HepG2 (cell line): ENCODE measurements around the gene RPL4. TPM values are rescaled to one million over a fixed set of nuclear protein-coding genes. Genes with fewer than 3 reads are reported as not detected.

ENCODE experiments used
- ATAC-seq: fragments of 200-7000 bp; cut with Tn5 transposase; 3 replicates; pipeline ENCODE4 v1.9.1; 2020; ENCODE audit warnings: mild to moderate bottlenecking, moderate library complexity
- Bru-seq: library from RNA; stranded (reverse); fragments of 400-500 nt; gene quantifications from one replicate; lab custom pipeline; 2021; lab: Mats Ljungman, UMichigan
- BruChase-seq, 2 experiments: library from RNA; stranded (reverse); fragments of 400-500 nt; gene quantifications; one replicate each; lab custom pipeline; 2021; lab: Mats Ljungman, UMichigan
- BruUV-seq: library from RNA; stranded (reverse); fragments of 400-500 nt; replicated peaks from 2 replicates; lab custom pipeline; 2021; lab: Mats Ljungman, UMichigan
- CTCF ChIA-PET: fragments of 300-600 bp; formaldehyde crosslinking; extraction: SDS; loops from one replicate; lab custom pipeline; 2021; ENCODE audit warnings: low total read pairs, inconsistent platforms, low intra/inter-chr PET ratio; lab: Yijun Ruan, JAX
- POLR2A ChIA-PET: fragments of 350-600 bp; sonication (Branson Sonifier 250); formaldehyde crosslinking; loops from one replicate; lab custom pipeline; 2020; ENCODE audit warnings: antibody characterized with exemption, inconsistent platforms; lab: Yijun Ruan, JAX
- DNase-seq: peaks from one replicate; pipeline ENCODE4 v3.0.0-alpha.2; 2015; ENCODE audit warnings: low spot score
- FAIRE-seq: peaks from 3 replicates; lab custom pipeline; 2011; peaks lifted over from hg19 to GRCh38; lab: Jason Lieb, UNC
- H2AFZ ChIP-seq: one replicate; pipeline ENCODE4 v1.6.1; 2011; ENCODE audit warnings: low read length, inconsistent platforms
- H3K27ac ChIP-seq: fragments of 300-600 bp; 3 replicates; pipeline ENCODE4 v1.8.0; 2011; ENCODE audit warnings: mixed run types, mild to moderate bottlenecking, mixed read lengths, low read length, inconsistent platforms; ENCODE audit not compliant: insufficient read depth; ENCODE audit errors: extremely low read length
- H3K27me3 ChIP-seq, 2 experiments: fragments of 200-600 bp in 1 of 2; 2 replicates in 1 of 2; 3 replicates in 1 of 2; pipeline versions ENCODE4 v1.6.0 to v1.8.0; 2011; ENCODE audit warnings: low read length in 2 of 2, mild to moderate bottlenecking in 2 of 2, moderate library complexity in 2 of 2, inconsistent platforms in 1 of 2; ENCODE audit not compliant: insufficient read depth in 2 of 2, control insufficient read depth in 1 of 2
- H3K36me3 ChIP-seq, 2 experiments: fragments of 200-600 bp in 1 of 2; replicated peaks in 1 of 2; 2 replicates in 1 of 2; 3 replicates in 1 of 2; pipeline versions ENCODE4 v1.5.1 to v1.8.0; 2011; ENCODE audit warnings: low read length in 2 of 2, inconsistent platforms in 1 of 2; ENCODE audit not compliant: insufficient read depth in 2 of 2, control insufficient read depth in 1 of 2
- H3K4me1 ChIP-seq: 2 replicates; pipeline ENCODE4 v1.5.1; 2012; ENCODE audit warnings: low read length, inconsistent platforms; ENCODE audit not compliant: insufficient read depth
- H3K4me2 ChIP-seq: 2 replicates; pipeline ENCODE4 v1.6.0; 2011; ENCODE audit warnings: low read depth, low read length, inconsistent platforms
- H3K4me3 ChIP-seq, 3 experiments: fragments of 200-600 bp in 1 of 3; sonication (generic), shearing (Covaris generic) in 1 of 3; replicated peaks in 1 of 3; 2 replicates each; pipeline ENCODE4 v1.5.1; 2011 to 2016; ENCODE audit warnings: low read length in 3 of 3, inconsistent platforms in 2 of 3, low read depth in 2 of 3, mild to moderate bottlenecking in 2 of 3, control low read depth in 1 of 3, mixed read lengths in 1 of 3; ENCODE audit not compliant: insufficient read depth in 1 of 3
- H3K79me2 ChIP-seq: one replicate; pipeline ENCODE4 v1.6.1; 2011; ENCODE audit warnings: low read length, inconsistent platforms; ENCODE audit not compliant: insufficient read depth
- H3K9ac ChIP-seq: 2 replicates; pipeline ENCODE4 v1.6.0; 2011; ENCODE audit warnings: mild to moderate bottlenecking, low read depth, low read length, inconsistent platforms; ENCODE audit not compliant: insufficient read depth
- H3K9me3 ChIP-seq: 2 replicates; pipeline ENCODE4 v1.5.1; 2012; ENCODE audit warnings: mild to moderate bottlenecking, low read length
- H4K20me1 ChIP-seq: 2 replicates; pipeline ENCODE4 v1.6.0; 2011; ENCODE audit warnings: inconsistent platforms, mild to moderate bottlenecking, low read length, moderate library complexity; ENCODE audit not compliant: insufficient read depth
- AKNA ChIP-seq: sonication (generic); formaldehyde crosslinking; IDR thresholded peaks from 2 replicates; pipeline ENCODE4 v1.4.0; 2020; ENCODE audit warnings: missing genetic modification reagents, borderline replicate concordance
- E2F5 ChIP-seq: sonication (generic); formaldehyde crosslinking; conservative IDR thresholded peaks from 2 replicates; pipeline ENCODE4 v1.4.0; 2020; ENCODE audit warnings: missing genetic modification reagents
- FOXO1 ChIP-seq: sonication (generic); formaldehyde crosslinking; IDR thresholded peaks from 2 replicates; pipeline ENCODE4 v1.4.0; 2020; ENCODE audit warnings: missing genetic modification reagents
- FOXO4 ChIP-seq: sonication (generic); formaldehyde crosslinking; conservative IDR thresholded peaks from 2 replicates; pipeline ENCODE4 v1.8.1; 2023; ENCODE audit warnings: missing genetic modification reagents
- HCFC1 ChIP-seq: fragments of 150-350 bp; IDR thresholded peaks from 2 replicates; pipeline ENCODE4 v1.6.1; 2014; ENCODE audit warnings: low read depth, low read length
- NR2F2 ChIP-seq: IDR thresholded peaks from 2 replicates; pipeline ENCODE4 v1.6.1; 2012; ENCODE audit warnings: low read depth, inconsistent platforms, borderline replicate concordance
- PAWR ChIP-seq: sonication (generic); formaldehyde crosslinking; IDR thresholded peaks from 2 replicates; pipeline ENCODE4 v1.4.0; 2020; ENCODE audit warnings: missing genetic modification reagents, mild to moderate bottlenecking, borderline replicate concordance
- TBX2 ChIP-seq: sonication (generic); formaldehyde crosslinking; IDR thresholded peaks from 2 replicates; pipeline ENCODE4 v1.5.0; 2020; ENCODE audit warnings: missing genetic modification reagents, mild to moderate bottlenecking, borderline replicate concordance
- WGBS: methylation state at CpG from one replicate; pipeline ENCODE4 v1.1.6; 2017; ENCODE audit warnings: low lambda C conversion rate; 5-methylcytosine and 5-hydroxymethylcytosine counted together
- in situ Hi-C: cut with HindIII; loops from 2 replicates; pipeline ENCODE4 v1.10.0; 2017; ENCODE audit warnings: low pct_unique_long_range_greater_than_20kb; ENCODE audit not compliant: extremely low pct_ligation_motif_present
- intact Hi-C: fragments of 100-400 bp; cut with micrococcal nuclease; formaldehyde crosslinking; loops from one replicate; pipeline ENCODE4 v1.10.0; 2022; ENCODE audit not compliant: unreplicated experiment
- long read RNA-seq, 2 experiments: library from RNA in 1 of 2; library from polyadenylated mRNA in 1 of 2; stranded (forward) in 1 of 2; unstranded in 1 of 2; transcript quantifications; one replicate each; pipeline ENCODE4 v2.0.0, GENCODE V29; 2019 to 2022
- polyA minus RNA-seq, 3 experiments: library from RNA; depleted of rRNA, polyadenylated mRNA; stranded (reverse); fragments of >200 nt; gene quantifications; 2 replicates each; pipeline ENCODE4 v1.2.3, GENCODE V29; 2011; ENCODE audit warnings: low replicate concordance in 1 of 3
- polyA plus RNA-seq, 8 experiments: library from polyadenylated mRNA; depleted of rRNA in 3 of 8; stranded (reverse) in 7 of 8; unstranded in 1 of 8; fragments of >200 nt; fragmentation: Illumina TruSeq in 4 of 8; extraction: Trizol in 4 of 8; gene quantifications; 2 replicates each; pipeline versions ENCODE4 v1.2.1 to v1.2.3, GENCODE V29; 2011 to 2016; ENCODE audit warnings: low read depth in 4 of 8, missing spikeins in 1 of 8, mixed read lengths in 1 of 8; ENCODE audit not compliant: insufficient read depth in 1 of 8
- total RNA-seq, 5 experiments: library from RNA; depleted of rRNA; stranded (reverse); fragments of >200 nt; fragmentation: Illumina TruSeq; extraction: Trizol; gene quantifications; 2 replicates each; pipeline ENCODE4 v1.2.3, GENCODE V29; 2016; ENCODE audit warnings: low read depth in 1 of 5

RPL4 gene
- total RNA-seq (2016; rRNA removed; fragmentation: Illumina TruSeq; extraction: Trizol) = 3,630 and 4,972 TPM in 2 replicates
- total RNA-seq (2016; cell fraction: cytosol; rRNA removed; fragmentation: Illumina TruSeq; extraction: Trizol; ENCODE audit: low read depth) = 1,158 and 1,199 TPM in 2 replicates
- total RNA-seq (2016; cell fraction: insoluble cytoplasmic fraction; rRNA removed; fragmentation: Illumina TruSeq; extraction: Trizol) = 3,592 and 4,979 TPM in 2 replicates
- total RNA-seq (2016; cell fraction: membrane; rRNA removed; fragmentation: Illumina TruSeq; extraction: Trizol) = 7,983 and 8,792 TPM in 2 replicates
- total RNA-seq (2016; cell fraction: nucleus; rRNA removed; fragmentation: Illumina TruSeq; extraction: Trizol) = 1,360 and 1,490 TPM in 2 replicates
- 3,960 and 4,467 TPM in 2 replicates for polyA plus RNA-seq (2011; rRNA removed)
- polyA plus RNA-seq (2011; cell fraction: cytosol; rRNA removed) = 5,248 and 5,827 TPM in 2 replicates
- polyA plus RNA-seq (2011; cell fraction: nucleus; rRNA removed) = 1,317 and 1,448 TPM in 2 replicates
- polyA plus RNA-seq (2012) = 3,526 and 4,575 TPM in 2 replicates
- 4,015 and 4,840 TPM in 2 replicates for polyA plus RNA-seq (2016; cell fraction: cytosol; fragmentation: Illumina TruSeq; extraction: Trizol; ENCODE audit: low read depth)
- polyA plus RNA-seq (2016; cell fraction: insoluble cytoplasmic fraction; fragmentation: Illumina TruSeq; extraction: Trizol; ENCODE audit: low read depth) = 4,603 and 4,764 TPM in 2 replicates
- 7,818 and 8,825 TPM in 2 replicates for polyA plus RNA-seq (2016; cell fraction: membrane; fragmentation: Illumina TruSeq; extraction: Trizol; ENCODE audit: low read depth)
- 2,081 and 2,237 TPM in 2 replicates for polyA plus RNA-seq (2016; cell fraction: nucleus; fragmentation: Illumina TruSeq; extraction: Trizol; ENCODE audit: insufficient read depth, low read depth)
- 4,301 and 6,437 TPM in 2 replicates for polyA minus RNA-seq (2011; rRNA and poly(A)+ RNA removed; ENCODE audit: low replicate concordance)
- 1,474 and 1,645 TPM in 2 replicates for polyA minus RNA-seq (2011; cell fraction: cytosol; rRNA and poly(A)+ RNA removed)
- 662 and 844 TPM in 2 replicates for polyA minus RNA-seq (2011; cell fraction: nucleus; rRNA and poly(A)+ RNA removed)
- Bru-seq, nascent RNA = percentile 96 among the genes with signal in this experiment
- BruChase-seq, experiment 1, labeled RNA remaining after a 6-hour chase = percentile 99 among the genes with signal in this experiment
- BruChase-seq, experiment 2, labeled RNA remaining after a 2-hour chase = percentile 97 among the genes with signal in this experiment
- long read RNA-seq, experiment 1, transcript RPL4-201 (10 exons, 2,769 nt) = major isoform, 3,028 of 3,426 reads
- long read RNA-seq, experiment 1, partial matches to known transcripts = 318 of 3,426 reads
- long read RNA-seq, experiment 1, other reads (novel, unspliced or antisense) = 72 of 3,426 reads
- long read RNA-seq, experiment 2, transcript RPL4-201 (10 exons, 2,769 nt) = major isoform, 2,243 of 4,407 reads
- long read RNA-seq, experiment 2, partial matches to known transcripts = 1,149 of 4,407 reads
- long read RNA-seq, experiment 2, other reads (novel, unspliced or antisense) = 1,003 of 4,407 reads

DNA sequence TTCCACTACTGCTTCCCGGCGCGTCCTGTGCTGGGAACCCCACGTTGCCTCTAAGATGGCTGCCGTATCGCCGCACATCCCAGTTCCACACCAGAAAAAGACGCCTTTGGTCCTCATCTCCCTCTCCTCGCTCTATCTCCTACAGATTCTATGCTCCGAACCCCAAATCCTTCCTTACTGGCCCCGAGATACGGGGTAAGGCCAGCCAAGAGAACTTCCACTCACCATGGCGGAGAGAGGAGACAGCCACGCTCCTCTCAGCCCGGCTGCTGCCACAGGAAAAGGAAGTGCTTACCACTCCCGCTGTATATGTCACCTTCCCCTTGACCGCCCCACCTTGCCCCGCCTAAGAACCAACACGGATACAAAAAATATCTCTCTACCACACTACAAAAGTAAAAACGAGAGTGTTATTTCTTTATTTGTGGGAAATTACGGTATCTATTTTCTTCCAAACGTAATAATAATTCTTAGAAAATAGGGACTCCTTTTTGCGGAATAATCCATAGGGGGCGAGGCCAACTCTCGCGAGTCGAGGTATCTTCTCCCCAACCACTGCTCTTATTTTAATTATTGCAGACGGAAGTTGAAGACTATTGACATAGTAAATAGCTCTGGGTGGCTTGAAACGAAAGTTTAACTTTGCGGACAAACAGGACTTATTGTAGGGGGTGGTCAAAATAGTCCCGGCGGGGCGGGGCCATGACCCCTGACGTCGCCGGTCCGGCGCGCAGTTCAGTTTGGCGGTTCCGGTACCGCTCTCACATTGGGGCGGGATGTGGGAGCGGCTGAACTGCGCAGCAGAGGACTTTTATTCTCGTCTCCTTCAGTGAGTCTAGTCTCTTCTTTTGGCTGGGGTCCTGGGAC, at the start of gene RPL4, which contains the start of gene ZWILCH:
RPL4 (minus strand) TSS at position 293 of the 867 bp plus-strand sequence; CDS start at position 228, 65 bp downstream.
ZWILCH (plus strand) TSS at position 764 of the 867 bp plus-strand sequence; CDS start at position 777, 13 bp downstream.
- intact Hi-C loops (loop anchor here (5.0 kb wide), 1 partner anchor 63 kb away; the partner anchor contains the start of gene LCTL), in situ Hi-C loops (no loop called here)
- CTCF ChIA-PET = no interaction called here
- BruUV-seq = no TSS peak
- no peaks in the 10 kb centered on the region for H3K9me3 ChIP-seq
- POLR2A ChIA-PET = interaction anchor here (0.6 to 1.4 kb wide), 22 partner anchors 8 to 1802 kb away, joined by 3 to 13 read pairs (median 4); partner anchors contain the start of genes LCTL, MAP2K1, RAB11A and SNAPC5
- H3K9ac ChIP-seq = peak within 1 kb of the TSS; percentile 96
- H3K27ac ChIP-seq = peak within 1 kb of the TSS; percentile 89
- H3K4me3 ChIP-seq = peak within 1 kb of the TSS; percentile 69 to 100 (median 88)
- peaks cover 50% of the 10 kb centered on the region for H3K4me1 ChIP-seq
- peaks cover 0 to 5% of the 10 kb centered on the region in 2 experiments; a peak in 1 of 5 replicates for H3K27me3 ChIP-seq
- under 1% methylated on average over 37 of the region's 46 CpGs for WGBS
- peak within 1 kb of the TSS; percentile 75 for H2AFZ ChIP-seq
- peak within 1 kb of the TSS; percentile 93 for H3K4me2 ChIP-seq
- FAIRE-seq (no peak), DNase-seq (peak; percentile 97), ATAC-seq (peak; percentile 90)
- peaks cover 6 to 34% of the 10 kb centered on the region in 2 experiments; a peak in 4 of 5 replicates for H3K36me3 ChIP-seq
- H3K79me2 ChIP-seq = peaks cover 55% of the 10 kb centered on the region
- peaks cover 31% of the 10 kb centered on the region for H4K20me1 ChIP-seq
- TF ChIP-seq E2F5 (CRISPR knock-in tag) = peak; percentile 93
- no peak for TF ChIP-seq AKNA
- TF ChIP-seq FOXO1 = peak; percentile 12; the same call in 1 of the 2 replicates
- TF ChIP-seq FOXO4 = no peak
- TF ChIP-seq TBX2 = peak; percentile 33; the same call in 1 of the 2 replicates
- TF ChIP-seq HCFC1 = peak; percentile 27; the same call in 1 of the 2 replicates
- TF ChIP-seq PAWR (CRISPR knock-in tag) = no peak
- TF ChIP-seq NR2F2 = 0 out of 2 replicates have a peak, but pooled peaks have one; percentile 21
